GM10266 (cell line): ENCODE data around the gene FUT7.

Source experiments
- DNase-seq: peaks from one replicate; pipeline ENCODE4 v3.0.0; 2012; ENCODE audit errors: extremely low spot score
- TF ChIP-seq, protein P1 (sequence below): IDR thresholded peaks from 2 replicates; pipeline ENCODE4 v1.5.1; 2012; ENCODE audit warnings: mild to moderate bottlenecking, low read depth; ENCODE audit not compliant: control insufficient read depth, insufficient read depth; ENCODE audit errors: missing control alignments

FUT7 gene

DNA sequence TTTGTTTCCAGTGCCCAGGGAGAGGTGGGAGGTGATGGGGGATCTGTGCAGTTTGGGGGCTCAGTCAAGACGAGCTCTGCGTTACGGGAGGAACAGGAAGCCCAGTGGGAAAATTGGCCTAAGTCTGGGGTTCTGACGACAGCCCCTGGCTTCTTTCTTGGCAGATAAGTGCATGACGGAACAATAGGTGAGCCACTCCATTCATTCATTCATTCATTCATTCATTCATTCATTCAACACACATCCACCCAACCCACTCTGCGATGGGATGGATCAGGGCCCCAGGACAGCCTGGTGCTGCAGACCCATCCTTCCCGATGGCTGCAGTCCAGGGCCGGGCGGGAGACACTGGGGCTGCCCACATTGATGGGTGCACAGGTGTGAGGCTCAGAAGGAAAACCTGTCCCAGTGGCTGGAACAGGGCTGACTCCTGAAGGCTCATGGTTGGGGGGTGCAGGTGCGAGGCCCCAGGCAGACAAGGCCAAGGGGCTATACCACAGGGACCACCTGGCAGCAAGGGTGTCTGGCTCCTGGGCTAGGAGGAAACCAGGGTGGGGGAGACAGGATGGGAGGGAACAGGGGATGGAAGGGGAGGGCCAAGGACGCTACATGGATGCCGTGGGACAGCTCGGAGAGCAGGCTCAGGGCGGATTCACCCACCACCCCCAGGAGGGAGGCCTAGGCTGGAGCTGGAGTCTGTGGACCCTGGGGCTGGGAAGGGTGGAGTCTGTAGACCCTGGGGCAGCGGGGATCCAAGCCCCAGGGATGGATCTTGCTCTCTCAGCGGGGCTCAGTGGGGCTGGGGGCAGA lies 51.0 kb downstream of the FUT7 start:
- TF ChIP-seq, protein P1, sequence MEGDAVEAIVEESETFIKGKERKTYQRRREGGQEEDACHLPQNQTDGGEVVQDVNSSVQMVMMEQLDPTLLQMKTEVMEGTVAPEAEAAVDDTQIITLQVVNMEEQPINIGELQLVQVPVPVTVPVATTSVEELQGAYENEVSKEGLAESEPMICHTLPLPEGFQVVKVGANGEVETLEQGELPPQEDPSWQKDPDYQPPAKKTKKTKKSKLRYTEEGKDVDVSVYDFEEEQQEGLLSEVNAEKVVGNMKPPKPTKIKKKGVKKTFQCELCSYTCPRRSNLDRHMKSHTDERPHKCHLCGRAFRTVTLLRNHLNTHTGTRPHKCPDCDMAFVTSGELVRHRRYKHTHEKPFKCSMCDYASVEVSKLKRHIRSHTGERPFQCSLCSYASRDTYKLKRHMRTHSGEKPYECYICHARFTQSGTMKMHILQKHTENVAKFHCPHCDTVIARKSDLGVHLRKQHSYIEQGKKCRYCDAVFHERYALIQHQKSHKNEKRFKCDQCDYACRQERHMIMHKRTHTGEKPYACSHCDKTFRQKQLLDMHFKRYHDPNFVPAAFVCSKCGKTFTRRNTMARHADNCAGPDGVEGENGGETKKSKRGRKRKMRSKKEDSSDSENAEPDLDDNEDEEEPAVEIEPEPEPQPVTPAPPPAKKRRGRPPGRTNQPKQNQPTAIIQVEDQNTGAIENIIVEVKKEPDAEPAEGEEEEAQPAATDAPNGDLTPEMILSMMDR: no peak
- DNase-seq: no peak
